ENCODE data around the gene HAUS7. TPM values are rescaled to one million over a fixed set of nuclear protein-coding genes. Genes with fewer than 3 reads are reported as not detected.

The HAUS7 gene
- total RNA-seq, 1 donor from 2014 or later, result 13.1 TPM

GRCh38 chrX:153492543-153492942 lies 22.2 kb upstream of the HAUS7 start:
- no peak overlapping the region for H3K9ac ChIP-seq
- no peaks in the 10 kb centered on the region for H4K20me1 ChIP-seq (ENCODE audit: low read depth)
- no peak overlapping the region for H3K4me3 ChIP-seq
- no peak overlapping the region for H2AFZ ChIP-seq (replicated peaks)
- H3K27me3 ChIP-seq, result no peaks in the 10 kb centered on the region
- H3K4me2 ChIP-seq, result no peak overlapping the region
- DNase-seq (ENCODE audit: low spot score), result no peak
- no peaks in the 10 kb centered on the region for H3F3A ChIP-seq (ENCODE audit: low read depth)
- H3K79me2 ChIP-seq (ENCODE audit: low read depth), result no peaks in the 10 kb centered on the region
- TF ChIP-seq CTCF (IDR thresholded peaks at IDR 0.05), result no peak
- TF ChIP-seq EZH2 (IDR thresholded peaks at IDR 0.05), result no peak
- no peak for TF ChIP-seq EZH2phosphoT487 (IDR thresholded peaks at IDR 0.05)
- Mint-ChIP-seq H3K27me3 (ENCODE audit: insufficient read depth, low read depth) (peaks cover 7% of the 10 kb centered on the region), H3K36me3 (no peaks in the 10 kb centered on the region), H3K4me1 (peaks cover 16% of the 10 kb centered on the region), H3K9me3 (peaks cover 5% of the 10 kb centered on the region), H3K27ac (no peak overlapping the region), H3K4me3 (no peak overlapping the region)
- H3K36me3 ChIP-seq, result no peaks in the 10 kb centered on the region
- peaks cover 7% of the 10 kb centered on the region for H3K4me1 ChIP-seq
- H3K27ac ChIP-seq, result no peak overlapping the region
- no peaks in the 10 kb centered on the region for H3K9me3 ChIP-seq (ENCODE audit: low read depth)

- Mint-ChIP-seq H3K4me1 (peaks cover 16% of the 10 kb centered on the region), H3K36me3 (no peaks in the 10 kb centered on the region), H3K27ac (no peak overlapping the region), H3K27me3 (ENCODE audit: insufficient read depth, low read depth) (peaks cover 7% of the 10 kb centered on the region), H3K9me3 (peaks cover 5% of the 10 kb centered on the region), H3K4me3 (no peak overlapping the region)
- no peaks in the 10 kb centered on the region for H4K20me1 ChIP-seq (ENCODE audit: low read depth)
- no peak overlapping the region for H3K4me3 ChIP-seq
- H3K36me3 ChIP-seq, result no peaks in the 10 kb centered on the region
- H3K4me1 ChIP-seq, result peaks cover 7% of the 10 kb centered on the region
- H2AFZ ChIP-seq (replicated peaks), result no peak overlapping the region
- no peaks in the 10 kb centered on the region for H3K9me3 ChIP-seq (ENCODE audit: low read depth)
- TF ChIP-seq EZH2phosphoT487 (IDR thresholded peaks at IDR 0.05) (no peak), EZH2 (IDR thresholded peaks at IDR 0.05) (no peak), CTCF (IDR thresholded peaks at IDR 0.05) (no peak)
- H3K4me2 ChIP-seq, result no peak overlapping the region
- H3K27ac ChIP-seq, result no peak overlapping the region
- no peak overlapping the region for H3K9ac ChIP-seq
- no peaks in the 10 kb centered on the region for H3K27me3 ChIP-seq
- no peak for DNase-seq (ENCODE audit: low spot score)
- H3F3A ChIP-seq (ENCODE audit: low read depth), result no peaks in the 10 kb centered on the region
- no peaks in the 10 kb centered on the region for H3K79me2 ChIP-seq (ENCODE audit: low read depth)
Measured at GRCh38 chrX:153491918-153492317, 21.5 kb upstream of the HAUS7 start.

GRCh38 chrX:153491351-153491914 lies 21.1 kb upstream of the HAUS7 start:
- Histone ChIP-seq H3K79me2 (ENCODE audit: low read depth) (no peaks in the 10 kb centered on the region), H3K4me3 (no peak overlapping the region), H3K4me2 (no peak overlapping the region), H3F3A (ENCODE audit: low read depth) (no peaks in the 10 kb centered on the region), H2AFZ (replicated peaks) (no peak overlapping the region), H3K4me1 (peaks cover 7% of the 10 kb centered on the region), H3K9ac (no peak overlapping the region), H3K9me3 (ENCODE audit: low read depth) (no peaks in the 10 kb centered on the region), H3K27me3 (no peaks in the 10 kb centered on the region), H3K36me3 (no peaks in the 10 kb centered on the region), H3K27ac (no peak overlapping the region), H4K20me1 (ENCODE audit: low read depth) (no peaks in the 10 kb centered on the region)
- Mint-ChIP-seq H3K4me1 (peaks cover 16% of the 10 kb centered on the region), H3K4me3 (no peak overlapping the region), H3K9me3 (peaks cover 6% of the 10 kb centered on the region), H3K27me3 (ENCODE audit: insufficient read depth, low read depth) (peaks cover 7% of the 10 kb centered on the region), H3K27ac (no peak overlapping the region), H3K36me3 (no peaks in the 10 kb centered on the region)
- TF ChIP-seq EZH2phosphoT487 (IDR thresholded peaks at IDR 0.05) (no peak), EZH2 (IDR thresholded peaks at IDR 0.05) (no peak), CTCF (IDR thresholded peaks at IDR 0.05) (no peak)
- DNase-seq (ENCODE audit: low spot score), result no peak
